OCI-LY1 (cell line): ENCODE data around the gene MKI67.
A peak's percentile ranks its signal among the peaks of the same experiment; 100 is the strongest.

Experiments
- H2AFZ ChIP-seq: fragments of 200-600 bp; sonication (generic), shearing (Covaris generic); 2 replicates; pipeline ENCODE4 v1.6.0; 2014; ENCODE audit warnings: antibody characterized with exemption, mild to moderate bottlenecking, low read length
- H3F3A ChIP-seq: fragments of 200-600 bp; sonication (generic), shearing (Covaris generic); 2 replicates; pipeline ENCODE4 v1.6.0; 2014; ENCODE audit warnings: mild to moderate bottlenecking, antibody characterized with exemption, low read length, moderate library complexity; ENCODE audit not compliant: insufficient read depth
- H3K27ac ChIP-seq: fragments of 200-600 bp; sonication (generic); 2 replicates; pipeline ENCODE4 v1.5.1; 2014; ENCODE audit warnings: low read length, mixed run types, mild to moderate bottlenecking, low read depth; ENCODE audit not compliant: poor library complexity, severe bottlenecking
- H3K27me3 ChIP-seq: fragments of 200-600 bp; sonication (generic); 2 replicates; pipeline ENCODE4 v1.6.0; 2014; ENCODE audit warnings: antibody characterized with exemption, mild to moderate bottlenecking, low read length, moderate library complexity; ENCODE audit not compliant: insufficient read depth
- H3K36me3 ChIP-seq: fragments of 200-600 bp; sonication (generic); 2 replicates; pipeline ENCODE4 v1.6.1; 2014; ENCODE audit warnings: mild to moderate bottlenecking, antibody characterized with exemption, low read length, moderate library complexity, mixed read lengths; ENCODE audit not compliant: insufficient read depth
- H3K4me1 ChIP-seq: fragments of 200-600 bp; sonication (generic); 2 replicates; pipeline ENCODE4 v1.5.1; 2014; ENCODE audit warnings: mild to moderate bottlenecking, low read length, moderate library complexity; ENCODE audit not compliant: insufficient read depth, severe bottlenecking
- H3K4me2 ChIP-seq: fragments of 200-600 bp; sonication (generic), shearing (Covaris generic); 2 replicates; pipeline ENCODE4 v1.6.1; 2014; ENCODE audit warnings: low read length
- H3K4me3 ChIP-seq: fragments of 200-600 bp; sonication (generic); 2 replicates; pipeline ENCODE4 v1.5.1; 2014; ENCODE audit warnings: low read length, low read depth, mild to moderate bottlenecking, mixed read lengths; ENCODE audit not compliant: poor library complexity, severe bottlenecking
- H3K79me2 ChIP-seq: fragments of 200-600 bp; shearing (Covaris generic); 2 replicates; pipeline ENCODE4 v1.6.1; 2016; ENCODE audit warnings: mixed run types, low read length, mixed read lengths; ENCODE audit not compliant: insufficient read depth
- H3K9ac ChIP-seq: fragments of 200-600 bp; sonication (generic), shearing (Covaris generic); 2 replicates; pipeline ENCODE4 v1.6.1; 2014; ENCODE audit warnings: mild to moderate bottlenecking, low read length, mixed read lengths
- H3K9me2 ChIP-seq: fragments of 200-600 bp; sonication (generic), shearing (Covaris generic); 2 replicates; pipeline ENCODE4 v1.6.1; 2014; ENCODE audit warnings: low read depth, mild to moderate bottlenecking, low read length, mixed read lengths
- H3K9me3 ChIP-seq: fragments of 200-600 bp; shearing (Covaris generic); 2 replicates; pipeline ENCODE4 v1.6.1; 2014; ENCODE audit warnings: low read length, mixed read lengths
- H4K20me1 ChIP-seq: fragments of 200-600 bp; sonication (generic), shearing (Covaris generic); 2 replicates; pipeline ENCODE4 v1.6.0; 2016; ENCODE audit warnings: mild to moderate bottlenecking, low read length; ENCODE audit not compliant: insufficient read depth
- CTCF ChIP-seq: fragments of 200-600 bp; sonication (generic), shearing (Covaris generic); IDR thresholded peaks from 2 replicates; pipeline ENCODE4 v1.5.1; 2017; ENCODE audit warnings: mild to moderate bottlenecking, antibody characterized with exemption, low read length, moderate library complexity, mixed read lengths
- EZH2 ChIP-seq: fragments of 200-600 bp; sonication (generic), shearing (Covaris generic); IDR thresholded peaks from 2 replicates; pipeline ENCODE4 v1.8.0; 2017; ENCODE audit warnings: borderline replicate concordance, mixed run types, mild to moderate bottlenecking, antibody characterized with exemption, low read length, moderate library complexity, mixed read lengths

The MKI67 gene

DNA sequence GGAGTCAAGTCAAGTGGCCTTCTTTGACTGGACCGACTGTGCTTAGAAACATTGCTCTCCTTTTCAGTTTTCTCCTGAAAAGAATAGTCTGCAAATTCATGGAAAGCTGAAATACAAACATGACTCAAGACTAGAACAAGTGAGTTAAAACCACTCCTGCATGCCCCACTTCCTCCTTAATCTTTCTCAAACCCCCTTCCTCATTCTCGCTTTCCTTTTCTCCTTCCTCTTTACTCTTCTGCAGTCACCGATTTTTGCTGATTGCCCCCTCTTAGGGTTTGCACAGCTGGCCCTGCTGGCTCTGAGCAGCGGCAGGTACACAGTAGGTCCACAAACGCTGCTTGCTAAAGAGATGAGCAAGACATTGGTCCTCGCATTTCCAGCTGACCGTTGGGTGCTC, 34.8 kb upstream of the MKI67 start:
- H3K36me3 ChIP-seq = no peaks in the 10 kb centered on the region
- H3K27me3 ChIP-seq = no peaks in the 10 kb centered on the region
- no peak overlapping the region for H3K4me3 ChIP-seq
- H3K27ac ChIP-seq = no peak overlapping the region
- no peak overlapping the region for H3K9ac ChIP-seq
- no peaks in the 10 kb centered on the region for H3K4me1 ChIP-seq
- TF ChIP-seq EZH2 = no peak
- TF ChIP-seq CTCF = no peak
- H3K9me3 ChIP-seq = no peaks in the 10 kb centered on the region
- no peaks in the 10 kb centered on the region for H3K9me2 ChIP-seq
- no peak overlapping the region for H3K4me2 ChIP-seq
- no peaks in the 10 kb centered on the region for H3F3A ChIP-seq
- H4K20me1 ChIP-seq = no peaks in the 10 kb centered on the region
- H3K79me2 ChIP-seq = no peaks in the 10 kb centered on the region
- no peak overlapping the region for H2AFZ ChIP-seq

- Histone ChIP-seq H3K79me2 (no peaks in the 10 kb centered on the region), H4K20me1 (no peaks in the 10 kb centered on the region), H3K4me1 (no peaks in the 10 kb centered on the region), H3K27me3 (no peaks in the 10 kb centered on the region), H3K9me2 (no peaks in the 10 kb centered on the region), H3K4me3 (no peak overlapping the region), H3K9ac (no peak overlapping the region), H3F3A (no peaks in the 10 kb centered on the region), H2AFZ (no peak overlapping the region), H3K36me3 (no peaks in the 10 kb centered on the region), H3K4me2 (no peak overlapping the region), H3K27ac (no peak overlapping the region), H3K9me3 (no peaks in the 10 kb centered on the region)
- no peak for TF ChIP-seq CTCF
- TF ChIP-seq EZH2 = no peak
Measured at GRCh38 chr10:128160297-128160711, 34.1 kb upstream of the MKI67 start.

DNA sequence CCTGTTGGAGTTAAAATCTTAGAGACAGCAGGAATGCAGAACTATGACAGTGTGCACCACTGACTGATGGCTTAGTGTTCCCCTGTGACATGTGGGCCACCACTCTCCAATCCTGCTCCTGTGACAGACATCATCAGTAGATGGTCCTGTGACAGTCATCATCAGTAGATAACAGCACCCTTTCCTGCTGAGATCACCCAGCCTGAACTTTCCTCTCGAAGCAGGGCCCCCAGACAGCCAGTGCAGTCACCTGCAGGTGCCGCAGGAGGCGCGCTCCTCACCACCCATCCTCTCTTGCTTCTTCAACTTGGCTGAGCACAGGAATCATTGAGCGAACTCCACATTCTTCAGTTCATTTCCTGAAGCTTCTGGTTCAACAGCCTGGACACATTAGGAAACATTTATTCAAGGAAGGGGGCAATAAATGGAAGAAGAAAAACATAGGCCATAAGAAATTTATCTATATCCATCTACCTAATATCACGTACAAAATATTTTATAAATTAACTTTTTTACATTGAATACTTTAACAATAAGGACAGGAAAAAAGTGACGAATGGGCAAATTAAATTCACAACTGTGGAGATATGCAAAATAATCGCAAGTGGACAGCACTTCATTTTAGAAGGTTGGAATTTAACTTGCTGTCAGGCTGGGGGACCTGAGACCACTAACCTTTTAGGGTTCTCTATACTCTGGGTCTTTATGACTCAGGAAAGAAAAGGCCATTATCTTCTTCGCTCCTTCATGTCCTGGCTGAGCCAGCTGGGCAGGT, 32.0 kb upstream of the MKI67 start:
- TF ChIP-seq CTCF (peak; percentile 43; the same call in 1 of the 2 replicates), EZH2 (no peak)
- H3F3A ChIP-seq = no peaks in the 10 kb centered on the region
- no peak overlapping the region for H2AFZ ChIP-seq
- H4K20me1 ChIP-seq = no peaks in the 10 kb centered on the region
- H3K4me3 ChIP-seq = no peak overlapping the region
- no peak overlapping the region for H3K4me2 ChIP-seq
- H3K9ac ChIP-seq = no peak overlapping the region
- no peak overlapping the region for H3K27ac ChIP-seq
- no peaks in the 10 kb centered on the region for H3K9me3 ChIP-seq
- no peaks in the 10 kb centered on the region for H3K4me1 ChIP-seq
- H3K36me3 ChIP-seq = no peaks in the 10 kb centered on the region
- H3K9me2 ChIP-seq = no peaks in the 10 kb centered on the region
- H3K79me2 ChIP-seq = no peaks in the 10 kb centered on the region
- no peaks in the 10 kb centered on the region for H3K27me3 ChIP-seq
